ENCODE data around the gene GPRC5B.

GPRC5B gene

GRCh38 chr16:19842426-19843157, 42.1 kb downstream of the GPRC5B start:
- TF ChIP-seq FOXP2 (optimal IDR thresholded peaks at IDR 0.05; ENCODE audit: control extremely low read depth, extremely low read length, insufficient read depth) (no peak), POLR2AphosphoS5 (IDR thresholded peaks at IDR 0.05; ENCODE audit: borderline replicate concordance, low read depth, low read length) (no peak), EZH2 (IDR thresholded peaks at IDR 0.05) (no peak)
- Histone ChIP-seq H3K9ac (ENCODE audit: insufficient read length) (no peak overlapping the region), H3K4me3 (no peak overlapping the region), H3K27ac (no peak overlapping the region), H3K9me3 (ENCODE audit: low read depth, low read length) (no peaks in the 10 kb centered on the region), H3K36me3 (ENCODE audit: insufficient read depth, low read length) (no peaks in the 10 kb centered on the region)
- DNase-seq (ENCODE audit: low read depth, low spot score) = no peak

GRCh38 chr16:19841184-19841583, 43.5 kb downstream of the GPRC5B start:
- TF ChIP-seq POLR2AphosphoS5 (IDR thresholded peaks at IDR 0.05; ENCODE audit: borderline replicate concordance, low read depth, low read length) = no peak
- TF ChIP-seq EZH2 (IDR thresholded peaks at IDR 0.05) = no peak
- no peak for TF ChIP-seq FOXP2 (optimal IDR thresholded peaks at IDR 0.05; ENCODE audit: control extremely low read depth, extremely low read length, insufficient read depth)
- H3K36me3 ChIP-seq (ENCODE audit: insufficient read depth, low read length) = no peaks in the 10 kb centered on the region
- H3K9me3 ChIP-seq (ENCODE audit: low read depth, low read length) = no peaks in the 10 kb centered on the region
- DNase-seq (ENCODE audit: low read depth, low spot score) = no peak
- no peak overlapping the region for H3K9ac ChIP-seq (ENCODE audit: insufficient read length)
- no peak overlapping the region for H3K27ac ChIP-seq
- no peak overlapping the region for H3K4me3 ChIP-seq

- DNase-seq (ENCODE audit: low read depth, low spot score) = no peak
Observed at GRCh38 chr16:19840524-19841110, 44.0 kb downstream of the GPRC5B start.

GRCh38 chr16:19837984-19838707, 46.5 kb downstream of the GPRC5B start:
- H3K9me3 ChIP-seq (ENCODE audit: low read depth, low read length) = no peaks in the 10 kb centered on the region
- DNase-seq (ENCODE audit: low read depth, low spot score) = no peak
- no peak overlapping the region for H3K27ac ChIP-seq
- no peak overlapping the region for H3K4me3 ChIP-seq
- no peak overlapping the region for H3K9ac ChIP-seq (ENCODE audit: insufficient read length)
- no peaks in the 10 kb centered on the region for H3K36me3 ChIP-seq (ENCODE audit: insufficient read depth, low read length)
- TF ChIP-seq EZH2 (IDR thresholded peaks at IDR 0.05) (no peak), POLR2AphosphoS5 (IDR thresholded peaks at IDR 0.05; ENCODE audit: borderline replicate concordance, low read depth, low read length) (no peak), FOXP2 (optimal IDR thresholded peaks at IDR 0.05; ENCODE audit: control extremely low read depth, extremely low read length, insufficient read depth) (no peak)

More at GRCh38 chr16:19840524-19841110, 44.0 kb downstream of the GPRC5B start:
- H3K4me3 ChIP-seq = no peak overlapping the region
- no peak overlapping the region for H3K27ac ChIP-seq
- H3K9me3 ChIP-seq (ENCODE audit: low read depth, low read length) = no peaks in the 10 kb centered on the region
- H3K36me3 ChIP-seq (ENCODE audit: insufficient read depth, low read length) = no peaks in the 10 kb centered on the region
- H3K9ac ChIP-seq (ENCODE audit: insufficient read length) = no peak overlapping the region
- TF ChIP-seq POLR2AphosphoS5 (IDR thresholded peaks at IDR 0.05; ENCODE audit: borderline replicate concordance, low read depth, low read length) (no peak), EZH2 (IDR thresholded peaks at IDR 0.05) (no peak), FOXP2 (optimal IDR thresholded peaks at IDR 0.05; ENCODE audit: control extremely low read depth, extremely low read length, insufficient read depth) (no peak)

- H3K9me3 ChIP-seq (ENCODE audit: low read depth, low read length) = no peaks in the 10 kb centered on the region
- no peak overlapping the region for H3K4me3 ChIP-seq
- no peak for DNase-seq (ENCODE audit: low read depth, low spot score)
- H3K36me3 ChIP-seq (ENCODE audit: insufficient read depth, low read length) = no peaks in the 10 kb centered on the region
- H3K9ac ChIP-seq (ENCODE audit: insufficient read length) = no peak overlapping the region
- H3K27ac ChIP-seq = no peak overlapping the region
- TF ChIP-seq FOXP2 (optimal IDR thresholded peaks at IDR 0.05; ENCODE audit: control extremely low read depth, extremely low read length, insufficient read depth) = no peak
- TF ChIP-seq EZH2 (IDR thresholded peaks at IDR 0.05) = no peak
Observed at GRCh38 chr16:19837331-19837980, 47.2 kb downstream of the GPRC5B start.

GRCh38 chr16:19835968-19836421, 48.7 kb downstream of the GPRC5B start:
- no peak overlapping the region for H3K9ac ChIP-seq (ENCODE audit: insufficient read length)
- no peaks in the 10 kb centered on the region for H3K9me3 ChIP-seq (ENCODE audit: low read depth, low read length)
- DNase-seq (ENCODE audit: low read depth, low spot score) = no peak
- TF ChIP-seq FOXP2 (optimal IDR thresholded peaks at IDR 0.05; ENCODE audit: control extremely low read depth, extremely low read length, insufficient read depth) (no peak), POLR2AphosphoS5 (IDR thresholded peaks at IDR 0.05; ENCODE audit: borderline replicate concordance, low read depth, low read length) (no peak), EZH2 (IDR thresholded peaks at IDR 0.05) (no peak)
- H3K4me3 ChIP-seq = no peak overlapping the region
- no peaks in the 10 kb centered on the region for H3K36me3 ChIP-seq (ENCODE audit: insufficient read depth, low read length)
- H3K27ac ChIP-seq = no peak overlapping the region

GRCh38 chr16:19835196-19835595, 49.5 kb downstream of the GPRC5B start:
- Histone ChIP-seq H3K4me3 (no peak overlapping the region), H3K9ac (ENCODE audit: insufficient read length) (no peak overlapping the region), H3K9me3 (ENCODE audit: low read depth, low read length) (no peaks in the 10 kb centered on the region), H3K27ac (no peak overlapping the region), H3K36me3 (ENCODE audit: insufficient read depth, low read length) (no peaks in the 10 kb centered on the region)
- no peak for DNase-seq (ENCODE audit: low read depth, low spot score)
- TF ChIP-seq FOXP2 (optimal IDR thresholded peaks at IDR 0.05; ENCODE audit: control extremely low read depth, extremely low read length, insufficient read depth) (no peak), POLR2AphosphoS5 (IDR thresholded peaks at IDR 0.05; ENCODE audit: borderline replicate concordance, low read depth, low read length) (no peak), EZH2 (IDR thresholded peaks at IDR 0.05) (no peak)

- Histone ChIP-seq H3K9ac (ENCODE audit: insufficient read length) (no peak overlapping the region), H3K9me3 (ENCODE audit: low read depth, low read length) (no peaks in the 10 kb centered on the region), H3K27ac (no peak overlapping the region), H3K36me3 (ENCODE audit: insufficient read depth, low read length) (no peaks in the 10 kb centered on the region), H3K4me3 (no peak overlapping the region)
- TF ChIP-seq POLR2AphosphoS5 (IDR thresholded peaks at IDR 0.05; ENCODE audit: borderline replicate concordance, low read depth, low read length) (no peak), FOXP2 (optimal IDR thresholded peaks at IDR 0.05; ENCODE audit: control extremely low read depth, extremely low read length, insufficient read depth) (no peak), EZH2 (IDR thresholded peaks at IDR 0.05) (no peak)
- no peak for DNase-seq (ENCODE audit: low read depth, low spot score)
Observed at GRCh38 chr16:19833581-19833980, 51.1 kb downstream of the GPRC5B start.

Data from SK-N-MC (cell line).